ENCODE measurements around the gene VIPR2.
"Not testable (repeated sequence)": the region's sequence is repeated elsewhere in the genome, so short reads cannot be mapped to it uniquely, and the experiment has no call there.

VIPR2 gene

DNA sequence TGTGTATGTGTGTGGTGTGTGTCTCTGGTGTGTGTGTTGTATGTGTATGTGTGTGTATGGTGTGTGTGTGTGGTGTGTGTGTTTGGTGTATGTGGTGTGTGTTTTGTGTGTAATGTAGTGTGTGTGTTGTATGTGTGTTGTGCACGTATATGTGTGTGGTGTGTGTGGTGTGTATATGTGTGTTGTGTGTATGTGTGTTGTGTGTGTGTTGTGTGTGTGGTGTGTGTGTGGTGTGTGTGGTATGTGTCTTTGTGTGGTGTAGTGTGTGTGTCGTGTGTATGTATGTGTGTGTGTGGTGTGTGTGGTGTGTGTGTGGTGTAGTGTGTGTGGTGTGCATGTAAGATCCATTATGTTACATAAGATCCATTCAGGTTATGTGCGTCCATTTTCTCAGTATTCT, 21.9 kb upstream of the VIPR2 start:
- no peak for DNase-seq (ENCODE audit: low spot score)
- TF ChIP-seq CTCF (IDR thresholded peaks at IDR 0.05): no peak
- no peak overlapping the region for H3K4me3 ChIP-seq
- no peak overlapping the region for H3K27ac ChIP-seq

DNA sequence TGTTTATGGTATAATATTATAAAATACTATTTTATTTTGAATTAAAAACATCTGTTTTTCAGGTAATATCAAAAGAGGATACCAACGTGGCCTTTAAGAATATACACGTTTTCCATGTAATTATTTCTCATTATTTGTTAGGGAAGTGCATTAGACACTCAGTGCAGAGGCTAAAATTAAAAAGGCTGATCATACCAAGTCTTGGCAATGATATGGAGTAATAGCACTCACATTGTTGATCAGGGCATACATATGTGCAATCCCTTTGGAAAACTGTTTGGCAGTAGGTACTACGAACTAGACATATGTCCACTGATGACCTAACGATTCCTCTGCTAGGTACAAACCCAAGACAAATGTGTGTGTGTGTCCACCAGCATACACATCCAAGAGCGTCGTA, 20.7 kb upstream of the VIPR2 start:
- DNase-seq (ENCODE audit: low spot score): no peak
- TF ChIP-seq CTCF (IDR thresholded peaks at IDR 0.05): no peak
- Histone ChIP-seq H3K4me3 (no peak overlapping the region), H3K27ac (no peak overlapping the region)

DNA sequence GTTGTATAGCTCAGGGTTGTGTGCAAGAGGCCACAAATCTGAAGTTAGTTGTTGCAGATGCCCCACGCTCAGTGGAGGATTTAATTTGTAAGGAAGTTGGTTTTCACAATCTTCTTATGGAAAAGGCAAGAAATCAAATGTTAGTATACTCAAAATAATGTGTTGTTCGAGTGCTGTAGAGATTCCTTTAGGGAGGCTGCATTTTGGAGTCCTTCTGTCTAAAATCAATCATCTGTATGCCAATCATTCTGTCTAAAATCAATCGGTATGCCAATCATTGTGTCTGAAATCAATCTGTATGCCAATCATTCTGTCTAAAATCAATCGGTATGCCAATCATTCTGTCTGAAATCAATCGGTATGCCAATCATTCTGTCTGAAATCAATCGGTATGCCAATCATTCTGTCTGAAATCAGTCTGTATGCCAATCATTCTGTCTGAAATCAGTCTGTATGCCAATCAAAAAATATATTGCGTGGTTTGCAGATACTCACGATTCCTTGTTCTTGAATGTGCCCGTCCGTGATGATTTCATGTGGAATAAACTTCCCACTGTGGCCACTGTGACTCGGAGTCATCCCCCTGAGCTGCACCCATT, 19.1 kb upstream of the VIPR2 start:
- not testable (repeated sequence) for H3K4me3 ChIP-seq; DNase-seq (ENCODE audit: low spot score)

GRCh38 chr7:159162050-159162626, 17.5 kb upstream of the VIPR2 start:
- not testable (repeated sequence) for DNase-seq (ENCODE audit: low spot score); H3K27ac ChIP-seq; H3K4me3 ChIP-seq

More for the DNA sequence above, 19.1 kb upstream of the VIPR2 start:
- not testable (repeated sequence) for H3K27ac ChIP-seq

DNA sequence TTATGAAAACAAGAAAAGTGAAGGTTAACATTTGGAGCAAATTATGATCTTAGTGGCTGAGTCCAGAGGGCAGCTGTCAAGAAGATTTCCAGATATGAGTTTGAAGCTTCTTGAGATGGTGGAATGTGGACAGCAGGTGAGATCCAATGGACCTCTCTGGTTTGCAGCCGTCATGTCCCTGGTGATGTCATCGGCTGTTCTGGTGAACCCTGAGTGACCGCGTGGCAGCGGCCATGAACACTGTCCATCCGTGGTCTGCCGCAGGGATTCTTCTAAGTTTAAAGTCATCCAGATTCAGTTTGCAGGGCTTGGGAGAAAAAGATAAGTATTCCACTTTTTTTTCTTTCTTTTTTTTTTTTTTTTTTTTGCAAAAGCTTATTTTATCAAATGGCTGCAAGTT, 15.8 kb upstream of the VIPR2 start:
- Histone ChIP-seq H3K4me3 (no peak overlapping the region), H3K27ac (no peak overlapping the region)
- no peak for TF ChIP-seq CTCF (IDR thresholded peaks at IDR 0.05)
- no peak for DNase-seq (ENCODE audit: low spot score)

DNA sequence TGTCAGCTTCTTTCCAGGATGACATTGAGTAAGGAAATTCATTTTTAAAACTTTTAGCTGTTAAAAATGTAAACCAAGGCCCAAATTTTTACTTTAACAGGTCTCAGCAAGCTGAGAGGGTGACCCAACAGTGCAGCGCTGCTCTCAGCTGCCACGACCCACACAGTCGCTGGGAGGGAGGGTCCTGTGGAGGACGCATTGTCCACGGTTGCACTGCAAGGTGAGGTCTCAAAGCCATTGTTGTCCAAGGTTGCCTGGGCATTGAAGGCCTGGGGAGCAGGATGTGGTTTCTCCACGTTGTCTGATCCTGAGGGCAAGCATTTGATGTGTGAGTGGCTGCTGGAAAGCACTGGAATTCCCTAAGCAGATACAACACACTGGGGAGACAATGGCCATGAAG, 15.1 kb upstream of the VIPR2 start:
- no peak for TF ChIP-seq CTCF (IDR thresholded peaks at IDR 0.05)
- no peak for DNase-seq (ENCODE audit: low spot score)
- Histone ChIP-seq H3K27ac (no peak overlapping the region), H3K4me3 (no peak overlapping the region)

- TF ChIP-seq CTCF (IDR thresholded peaks at IDR 0.05): no peak
- Histone ChIP-seq H3K4me3 (no peak overlapping the region), H3K27ac (no peak overlapping the region)
- no peak for DNase-seq (ENCODE audit: low spot score)
Measured at GRCh38 chr7:159158888-159159405, 14.3 kb upstream of the VIPR2 start.

- no peak overlapping the region for H3K27ac ChIP-seq
- H3K4me3 ChIP-seq: no peak overlapping the region
- TF ChIP-seq CTCF (IDR thresholded peaks at IDR 0.05): no peak
- DNase-seq (ENCODE audit: low spot score): no peak
Measured at GRCh38 chr7:159158125-159158887, 13.6 kb upstream of the VIPR2 start.

Data from coronary artery (tissue), 2 donors.